HG03558 (cell line): ENCODE results near the gene ACAD9.
A peak's percentile ranks its signal among the peaks of the same experiment; 100 is the strongest.
"Not testable (repeated sequence)": the region's sequence is repeated elsewhere in the genome, so short reads cannot be mapped to it uniquely, and the experiment has no call there.

ENCODE experiments used
- ATAC-seq: cut with Tn5 transposase; IDR thresholded peaks from one replicate; pipeline ENCODE4 v1.9.1; 2021; ENCODE audit warnings: moderate number of reproducible peaks; ENCODE audit not compliant: unreplicated experiment; ENCODE audit errors: extremely low read depth

ACAD9 gene

GRCh38 chr3:128879125-128879969 lies at the start of gene ACAD9:
Gene ACAD9 (plus strand): TSS chr3:128879620. CDS start chr3:128879692, 72 bp downstream.
- ATAC-seq: peak; percentile 77

- ATAC-seq: not testable (repeated sequence)
Measured at GRCh38 chr3:128829925-128830625, 49.3 kb upstream of the ACAD9 start.

- not testable (repeated sequence) for ATAC-seq
Measured at GRCh38 chr3:128830762-128831161, 48.7 kb upstream of the ACAD9 start.

DNA sequence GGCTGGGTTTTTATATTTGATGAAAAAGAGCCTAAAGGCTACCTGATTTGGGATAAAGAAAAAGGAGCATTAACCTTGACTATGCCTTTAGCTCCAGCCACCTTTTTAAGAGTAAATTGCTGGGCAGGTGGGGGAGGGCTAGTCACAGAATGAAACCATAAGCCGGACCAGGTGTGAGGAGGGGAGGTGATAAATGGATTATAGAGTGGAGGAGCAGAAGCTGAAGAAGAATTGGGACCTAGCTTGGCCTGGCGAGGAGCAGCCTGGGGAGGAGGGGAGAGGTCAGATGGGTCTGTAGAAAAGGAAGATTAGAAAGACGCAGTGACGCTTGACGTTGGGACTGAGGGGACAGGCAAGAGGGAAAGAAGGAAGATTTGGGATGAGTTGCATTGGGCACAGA lies 46.4 kb upstream of the ACAD9 start:
- ATAC-seq: not testable (repeated sequence)

DNA sequence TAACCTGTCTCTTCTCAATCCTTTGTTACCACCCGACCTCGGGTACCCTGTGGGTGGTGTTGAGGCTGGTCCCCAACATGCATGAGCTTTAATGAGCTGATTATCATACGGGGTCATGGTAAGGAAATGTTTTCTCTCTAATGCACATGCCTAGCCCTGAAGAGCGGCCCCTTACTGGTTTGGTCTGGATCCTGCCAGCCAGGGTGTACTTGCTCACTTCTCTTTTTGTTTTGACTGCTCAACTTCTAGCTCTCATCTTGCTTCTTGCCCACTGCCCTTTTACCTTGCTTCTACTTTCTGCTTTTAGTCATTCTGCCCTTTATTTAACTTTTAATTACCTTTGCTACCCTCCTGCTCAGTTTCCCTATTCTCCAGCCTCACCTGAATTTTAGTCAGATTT lies 44.3 kb upstream of the ACAD9 start:
- no peak for ATAC-seq

- ATAC-seq: no peak
Measured at GRCh38 chr3:128841926-128842920, 37.2 kb upstream of the ACAD9 start.

- no peak for ATAC-seq
Measured at GRCh38 chr3:128844502-128844901, 34.9 kb upstream of the ACAD9 start.

DNA sequence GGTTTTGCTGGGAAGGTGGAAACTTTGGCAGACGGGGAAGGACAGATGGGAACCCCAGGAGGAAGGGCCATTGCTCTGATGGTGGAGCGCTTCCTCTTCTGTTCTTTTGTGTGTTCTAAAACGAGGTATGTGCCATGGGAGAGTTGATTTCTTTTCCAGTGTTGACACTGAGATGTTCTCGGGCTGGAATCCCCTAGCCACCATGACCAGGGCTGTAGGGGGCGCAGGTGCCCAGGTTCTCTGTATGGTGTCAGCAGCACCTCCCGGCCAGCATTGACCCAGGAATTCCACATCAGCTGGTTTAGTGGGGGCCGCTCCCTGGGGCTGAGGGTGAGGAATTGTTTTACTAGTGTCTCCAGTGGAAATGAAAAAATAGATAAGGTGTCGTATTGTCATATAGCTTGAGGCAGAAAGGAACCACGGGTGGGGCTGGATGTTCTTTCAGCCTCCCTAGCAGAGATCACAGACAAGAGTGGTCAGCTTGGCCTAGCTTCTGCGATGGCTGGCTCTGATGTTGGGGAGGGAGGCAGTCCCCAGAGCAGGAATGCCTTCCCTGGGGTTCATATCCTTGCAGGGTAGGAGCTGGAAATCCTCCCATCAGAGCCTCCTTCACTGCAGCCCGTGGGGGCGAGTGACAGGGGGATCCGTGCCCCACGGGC lies 34.2 kb upstream of the ACAD9 start:
- ATAC-seq: no peak

GRCh38 chr3:128845778-128846485 lies 33.5 kb upstream of the ACAD9 start:
- no peak for ATAC-seq

GRCh38 chr3:128846486-128846891 lies 32.9 kb upstream of the ACAD9 start:
- ATAC-seq: no peak

GRCh38 chr3:128847666-128848370 lies 31.6 kb upstream of the ACAD9 start:
- no peak for ATAC-seq

- ATAC-seq: no peak
Measured at GRCh38 chr3:128848936-128849335, 30.5 kb upstream of the ACAD9 start.

DNA sequence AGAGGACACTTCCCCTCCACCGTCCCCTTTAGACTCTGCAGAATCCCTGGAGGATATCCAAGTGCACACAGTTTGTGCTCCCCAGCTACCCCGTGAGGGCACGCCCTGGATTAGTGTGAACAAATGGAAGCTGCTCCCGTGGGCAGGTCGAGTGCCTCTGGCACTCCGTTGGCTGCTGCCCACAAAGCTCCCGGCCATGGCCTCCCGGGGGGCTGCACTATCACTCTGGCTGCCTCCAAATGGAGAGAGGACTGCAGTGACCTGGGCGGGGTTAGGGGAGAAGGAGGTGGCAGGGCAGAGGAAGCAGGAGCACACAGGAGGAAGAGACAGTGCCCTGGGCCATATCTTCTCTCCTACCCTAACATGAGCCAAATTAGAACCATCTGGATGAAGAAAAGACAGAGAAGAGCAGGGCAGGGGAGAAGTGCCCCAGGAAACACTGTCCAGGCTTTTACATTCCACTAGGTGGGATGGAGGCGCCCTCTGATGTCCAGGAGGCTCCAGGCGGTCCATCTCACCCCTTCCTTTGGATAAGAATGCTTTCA lies 29.4 kb upstream of the ACAD9 start:
- ATAC-seq: no peak

DNA sequence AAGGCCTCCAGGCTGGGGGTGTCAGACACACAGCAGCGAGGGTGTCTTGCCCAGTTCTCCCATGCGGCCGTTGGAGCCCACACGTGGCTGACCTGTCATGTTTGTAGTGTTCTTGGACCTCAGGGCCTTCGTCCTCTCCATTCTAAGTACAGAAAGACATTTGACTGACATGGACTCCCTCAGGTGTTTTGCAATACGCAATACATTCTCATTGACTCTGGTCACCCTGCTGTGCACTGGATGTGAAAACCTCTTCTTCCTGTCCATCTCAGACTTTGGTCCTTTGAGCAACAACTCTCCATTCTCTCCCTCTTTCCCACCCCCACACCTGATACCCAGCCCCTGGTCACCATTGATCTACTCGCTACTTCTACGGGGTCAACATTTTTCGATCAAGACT lies 28.9 kb upstream of the ACAD9 start:
- ATAC-seq: no peak

DNA sequence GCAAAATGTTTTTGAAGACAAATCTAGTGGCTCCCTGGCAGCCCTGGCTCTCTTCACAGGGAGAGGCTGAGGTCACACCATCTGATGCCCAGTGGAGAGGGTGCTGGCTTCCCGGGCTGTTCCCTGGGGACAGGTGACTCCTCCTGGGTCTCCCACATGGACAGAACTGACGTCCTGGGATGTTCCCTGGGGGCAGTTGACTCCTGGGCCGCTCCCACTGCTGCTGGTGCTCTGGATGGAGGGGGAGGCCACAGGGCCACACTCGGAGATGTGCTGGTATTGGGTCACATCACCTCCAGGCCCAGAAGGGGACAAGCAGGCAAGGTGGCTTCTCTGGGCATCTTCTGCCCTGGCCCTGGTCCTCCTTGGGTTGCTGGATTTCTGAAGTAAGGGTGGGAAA lies 27.8 kb upstream of the ACAD9 start:
- no peak for ATAC-seq

- ATAC-seq: no peak
Measured at GRCh38 chr3:128853826-128854225, 25.6 kb upstream of the ACAD9 start.

GRCh38 chr3:128854475-128854874 lies 24.9 kb upstream of the ACAD9 start:
- ATAC-seq: no peak

DNA sequence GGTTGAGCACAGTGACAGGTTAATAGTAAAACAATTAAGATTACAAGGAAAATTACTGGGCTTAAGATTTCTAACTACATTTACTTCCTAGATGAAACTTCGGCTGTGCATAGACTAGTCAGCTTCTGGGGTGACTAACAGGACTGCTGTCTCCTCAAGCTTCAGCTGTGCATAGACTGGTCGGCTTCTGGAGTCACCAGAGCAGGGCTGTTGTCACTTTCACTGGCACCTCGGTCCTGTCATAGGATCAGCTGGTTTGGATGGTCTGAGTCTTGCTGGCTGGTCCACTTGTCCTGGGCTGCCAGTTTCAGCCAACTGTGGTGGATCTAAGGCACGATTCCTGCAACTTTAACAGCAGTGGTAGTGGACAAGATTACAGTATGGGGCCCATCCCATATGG lies 23.9 kb upstream of the ACAD9 start:
- no peak for ATAC-seq
